WERI-Rb-1 (cell line): ENCODE measurements around the gene EHD4.

Source experiments
- DNase-seq: peaks from one replicate; pipeline ENCODE4 v3.0.0-alpha.2; 2020
- H3K27ac ChIP-seq: fragments of 250-450 bp; sonication (Bioruptor Pico); 2 replicates; pipeline ENCODE4 v1.5.1; 2020; ENCODE audit warnings: mild to moderate bottlenecking, moderate library complexity
- H3K27me3 ChIP-seq: fragments of 250-450 bp; sonication (Bioruptor Pico); 2 replicates; pipeline ENCODE4 v1.5.1; 2021; ENCODE audit warnings: mild to moderate bottlenecking, low read depth, moderate library complexity; ENCODE audit not compliant: insufficient read depth, severe bottlenecking
- H3K36me3 ChIP-seq: fragments of 250-450 bp; sonication (Bioruptor Pico); 2 replicates; pipeline ENCODE4 v1.5.1; 2020; ENCODE audit warnings: mild to moderate bottlenecking, moderate library complexity
- H3K4me3 ChIP-seq: 2 replicates; pipeline ENCODE4 v1.5.1; 2011; ENCODE audit warnings: low read depth, mild to moderate bottlenecking, control low read depth, low read length
- H3K9me3 ChIP-seq: fragments of 250-450 bp; sonication (Bioruptor Pico); 2 replicates; pipeline ENCODE4 v1.5.1; 2021; ENCODE audit warnings: mild to moderate bottlenecking, moderate library complexity; ENCODE audit not compliant: severe bottlenecking
- TF ChIP-seq, protein P1 (sequence below): IDR thresholded peaks from 2 replicates; pipeline ENCODE4 v1.5.1; 2011; ENCODE audit warnings: low read depth, mild to moderate bottlenecking, control low read depth, inconsistent platforms, low read length

Gene EHD4

DNA sequence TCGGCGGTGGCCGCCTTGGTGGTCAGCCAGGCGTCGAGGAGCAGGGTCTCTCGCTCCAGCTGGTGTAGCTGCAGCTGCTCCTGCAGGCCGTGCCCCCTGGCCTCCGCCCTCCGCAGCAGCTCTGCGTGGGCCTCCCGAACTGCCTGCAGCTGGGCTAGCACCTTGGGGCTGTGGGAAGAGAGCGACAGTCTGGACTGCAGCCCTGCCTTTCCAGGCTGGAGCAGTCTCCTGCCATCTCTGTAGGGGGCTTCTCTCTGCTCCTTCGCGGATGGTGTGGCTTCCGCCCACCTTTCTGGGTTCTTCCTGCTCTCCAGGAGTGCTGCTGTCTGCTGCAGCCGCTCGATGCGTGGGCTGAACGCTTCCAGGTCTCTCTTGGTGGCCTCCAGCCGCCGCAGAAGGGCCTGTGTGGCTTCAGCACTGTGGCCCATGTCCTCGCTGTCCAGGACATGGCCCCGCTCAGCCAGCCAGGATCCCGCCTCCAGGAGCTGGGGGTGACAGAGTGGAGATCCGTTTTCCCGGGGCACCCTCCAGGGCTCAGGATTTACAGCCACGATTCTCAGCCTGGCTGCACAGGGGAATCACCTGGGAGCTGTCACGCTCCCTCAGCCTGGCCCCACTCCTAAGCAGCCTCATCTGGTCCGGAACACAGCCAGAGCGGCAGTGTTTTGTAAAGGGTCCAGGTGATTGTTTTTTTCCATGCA is 116.9 kb downstream of the EHD4 start:
- no peaks in the 10 kb centered on the region for H3K36me3 ChIP-seq
- H3K27me3 ChIP-seq = no peaks in the 10 kb centered on the region
- no peaks in the 10 kb centered on the region for H3K9me3 ChIP-seq
- DNase-seq = peak; percentile 38
- TF ChIP-seq, protein P1, sequence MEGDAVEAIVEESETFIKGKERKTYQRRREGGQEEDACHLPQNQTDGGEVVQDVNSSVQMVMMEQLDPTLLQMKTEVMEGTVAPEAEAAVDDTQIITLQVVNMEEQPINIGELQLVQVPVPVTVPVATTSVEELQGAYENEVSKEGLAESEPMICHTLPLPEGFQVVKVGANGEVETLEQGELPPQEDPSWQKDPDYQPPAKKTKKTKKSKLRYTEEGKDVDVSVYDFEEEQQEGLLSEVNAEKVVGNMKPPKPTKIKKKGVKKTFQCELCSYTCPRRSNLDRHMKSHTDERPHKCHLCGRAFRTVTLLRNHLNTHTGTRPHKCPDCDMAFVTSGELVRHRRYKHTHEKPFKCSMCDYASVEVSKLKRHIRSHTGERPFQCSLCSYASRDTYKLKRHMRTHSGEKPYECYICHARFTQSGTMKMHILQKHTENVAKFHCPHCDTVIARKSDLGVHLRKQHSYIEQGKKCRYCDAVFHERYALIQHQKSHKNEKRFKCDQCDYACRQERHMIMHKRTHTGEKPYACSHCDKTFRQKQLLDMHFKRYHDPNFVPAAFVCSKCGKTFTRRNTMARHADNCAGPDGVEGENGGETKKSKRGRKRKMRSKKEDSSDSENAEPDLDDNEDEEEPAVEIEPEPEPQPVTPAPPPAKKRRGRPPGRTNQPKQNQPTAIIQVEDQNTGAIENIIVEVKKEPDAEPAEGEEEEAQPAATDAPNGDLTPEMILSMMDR = no peak
- no peak overlapping the region for H3K4me3 ChIP-seq
- H3K27ac ChIP-seq = no peak overlapping the region

DNA sequence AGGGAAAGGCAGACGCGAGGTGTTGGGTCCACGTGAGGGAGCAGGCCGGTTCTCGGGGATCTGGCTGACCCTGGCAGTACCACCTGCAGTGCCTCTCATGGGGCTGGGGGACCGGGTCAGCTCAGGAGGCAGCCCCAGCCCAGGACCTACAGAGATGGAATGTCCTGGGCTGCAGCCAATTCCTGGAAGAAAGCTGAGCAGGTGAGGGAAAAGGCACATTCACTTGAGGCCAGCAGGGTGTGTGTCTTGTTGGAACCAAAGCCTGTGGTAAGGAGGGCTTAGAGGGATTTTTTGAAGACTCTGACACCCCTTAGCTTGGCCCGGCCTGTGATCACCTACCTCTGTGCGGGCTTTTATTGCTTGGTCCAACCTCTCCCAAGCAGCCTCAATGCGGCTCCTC is 117.9 kb downstream of the EHD4 start:
- TF ChIP-seq, protein P1 = no peak

DNA sequence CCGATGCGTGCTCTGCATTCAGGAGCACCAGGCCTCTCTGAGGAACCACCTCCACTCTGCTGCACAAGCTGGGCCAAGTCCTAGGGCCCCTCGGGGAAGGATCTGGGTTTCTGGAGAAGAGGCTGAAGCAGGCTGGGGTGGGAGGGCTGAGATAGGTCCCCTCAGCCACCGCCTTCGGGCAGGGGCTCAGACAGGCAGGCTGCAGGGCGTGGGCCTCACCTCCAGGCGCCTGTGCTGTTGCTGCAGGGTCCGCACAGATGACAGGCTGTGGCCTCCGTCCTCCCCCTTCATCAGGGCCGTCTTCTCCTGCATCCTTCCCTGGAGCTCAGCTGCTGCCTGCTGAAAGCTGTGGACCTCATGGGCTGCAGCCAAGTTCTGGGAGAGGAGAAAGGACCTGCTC is 118.5 kb downstream of the EHD4 start:
- no peak overlapping the region for H3K4me3 ChIP-seq
- H3K27me3 ChIP-seq = no peaks in the 10 kb centered on the region
- H3K9me3 ChIP-seq = no peaks in the 10 kb centered on the region
- no peak for DNase-seq
- H3K36me3 ChIP-seq = no peaks in the 10 kb centered on the region
- TF ChIP-seq, protein P1 = no peak
- no peak overlapping the region for H3K27ac ChIP-seq

More for the DNA sequence above, 117.9 kb downstream of the EHD4 start:
- Histone ChIP-seq H3K9me3 (no peaks in the 10 kb centered on the region), H3K4me3 (no peak overlapping the region), H3K27me3 (no peaks in the 10 kb centered on the region), H3K36me3 (no peaks in the 10 kb centered on the region), H3K27ac (no peak overlapping the region)
- no peak for DNase-seq

DNA sequence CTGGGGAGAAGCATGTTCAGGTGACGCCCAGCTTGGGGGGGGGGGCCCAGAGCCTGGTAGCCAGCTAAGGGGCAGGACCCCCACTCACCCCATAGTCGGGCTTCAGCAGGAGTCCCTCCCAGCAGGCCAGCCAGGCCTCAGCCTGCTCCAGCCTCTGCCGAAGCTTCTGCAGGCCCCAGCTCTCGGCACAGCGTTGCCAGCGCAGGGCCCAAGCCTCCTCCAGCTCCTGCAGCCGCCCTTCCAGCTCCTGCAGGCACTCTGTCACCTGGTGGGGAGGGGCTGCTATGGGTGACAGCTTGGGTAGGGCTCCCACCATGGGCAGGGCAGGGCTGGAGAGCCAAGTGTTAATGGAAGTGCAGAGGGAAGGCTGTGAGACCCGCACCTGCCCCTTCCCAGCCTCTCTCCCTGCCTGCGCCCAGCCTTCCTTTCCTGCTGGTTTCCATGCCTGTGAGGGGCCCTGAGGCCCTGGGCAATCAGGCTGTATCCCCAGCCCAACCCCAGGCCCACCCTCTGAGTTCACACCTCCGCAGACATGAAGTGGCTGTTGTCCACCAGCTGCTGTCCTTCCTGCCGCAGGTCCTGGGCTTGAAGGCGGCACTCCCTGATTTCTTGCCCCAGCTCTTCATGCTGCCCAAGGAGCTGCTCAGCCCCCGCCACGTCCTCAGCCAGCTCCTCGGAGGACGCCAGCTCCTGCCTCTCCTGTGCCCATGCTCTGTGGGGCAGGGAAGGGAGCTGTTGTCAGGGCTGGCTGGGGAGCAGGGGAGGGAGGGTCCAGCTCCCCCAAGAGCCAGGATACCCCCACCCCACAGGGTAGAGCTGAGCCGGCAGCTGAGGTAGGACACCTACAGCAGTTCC is 119.4 kb downstream of the EHD4 start:
- Histone ChIP-seq H3K4me3 (no peak overlapping the region), H3K36me3 (peaks cover 7% of the 10 kb centered on the region), H3K27ac (no peak overlapping the region), H3K9me3 (no peaks in the 10 kb centered on the region), H3K27me3 (no peaks in the 10 kb centered on the region)
- TF ChIP-seq, protein P1 = no peak
- no peak for DNase-seq

DNA sequence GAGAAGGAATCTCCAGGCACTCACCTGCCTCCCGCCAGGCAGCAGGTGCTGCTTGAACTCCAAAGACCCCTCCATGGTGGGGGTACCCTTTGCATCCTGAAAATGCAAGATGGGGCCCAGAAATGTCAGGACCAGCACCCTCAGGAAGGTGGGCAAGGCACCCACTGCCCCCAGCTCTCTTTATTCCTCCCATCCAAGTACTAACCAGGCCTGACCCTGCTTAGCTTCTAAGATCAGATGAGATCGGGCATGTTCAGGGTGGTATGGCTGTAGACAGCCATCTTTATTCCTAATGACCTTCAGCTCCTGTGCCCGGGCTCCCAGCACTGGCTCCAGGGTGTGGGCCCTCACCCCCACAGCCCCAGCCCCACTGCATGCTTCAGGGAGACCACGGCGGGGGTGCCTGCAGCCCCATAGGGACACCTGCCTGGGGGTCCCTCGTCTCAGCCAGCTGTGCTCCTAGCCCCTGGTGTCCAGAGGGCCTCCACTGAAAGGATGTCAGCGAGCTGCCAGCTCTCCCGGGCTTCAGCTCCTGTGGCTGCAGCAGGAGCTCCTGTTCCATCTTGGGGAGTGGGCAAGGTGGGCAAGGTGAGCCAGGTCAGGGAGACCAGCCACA is 120.5 kb downstream of the EHD4 start:
- no peak overlapping the region for H3K4me3 ChIP-seq
- no peaks in the 10 kb centered on the region for H3K9me3 ChIP-seq
- TF ChIP-seq, protein P1 = no peak
- no peaks in the 10 kb centered on the region for H3K27me3 ChIP-seq
- H3K36me3 ChIP-seq = peaks cover 13% of the 10 kb centered on the region
- DNase-seq = no peak
- H3K27ac ChIP-seq = no peak overlapping the region
